Vagina (tissue), 2 donors: ENCODE data around the gene ARFRP1.
"Not testable (repeated sequence)": the region's sequence is repeated elsewhere in the genome, so short reads cannot be mapped to it uniquely, and the experiment has no call there.

ENCODE experiments used
- CTCF ChIP-seq, 3 experiments: fragments of 450-650 bp in 2 of 3; fragments of 200-600 bp in 1 of 3; sonication (generic) in 1 of 3; IDR thresholded peaks; one replicate each; pipeline ENCODE4 v1.5.1; 2017 to 2019; ENCODE audit warnings: antibody characterized with exemption in 3 of 3, mild to moderate bottlenecking in 2 of 3, moderate library complexity in 2 of 3
- POLR2A ChIP-seq, 2 donors: fragments of 450-650 bp; IDR thresholded peaks; one replicate each; pipeline ENCODE4 v1.6.1; 2017; ENCODE audit warnings: antibody characterized with exemption in 2 of 2, mild to moderate bottlenecking in 2 of 2, moderate library complexity in 2 of 2

DNA sequence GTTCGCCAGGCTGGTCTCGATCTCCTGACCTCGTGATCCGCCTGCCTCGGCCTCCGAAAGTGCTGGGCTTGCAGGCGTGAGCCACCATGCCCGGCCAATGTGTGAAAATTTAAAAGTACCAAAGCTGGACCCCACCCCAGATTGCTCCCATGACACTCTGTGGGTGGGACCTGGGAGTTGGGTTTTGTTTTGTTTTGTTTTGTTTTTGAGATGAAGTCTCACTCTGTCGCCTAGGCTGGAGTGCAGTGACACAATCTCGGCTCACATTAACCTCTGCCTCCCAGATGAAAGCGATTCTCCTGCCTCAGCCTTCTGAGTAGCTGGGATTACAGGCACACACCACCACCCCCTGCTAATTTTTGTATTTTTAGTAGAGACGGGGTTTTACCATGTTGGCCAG is 36.1 kb downstream of the ARFRP1 start:
- TF ChIP-seq CTCF, POLR2A (IDR thresholded peaks at IDR 0.05): not testable (repeated sequence)
